IMR-90 (cell line): ENCODE results near the gene BCAS3.

Source experiments
- CTCF ChIP-seq: conservative IDR thresholded peaks from 2 replicates; pipeline ENCODE4 v1.5.1; 2012; ENCODE audit warnings: mild to moderate bottlenecking, low read depth, low read length, improper control_type of control experiment
- POLR2A ChIP-seq: IDR thresholded peaks from 2 replicates; pipeline ENCODE4 v1.6.1; 2012; ENCODE audit warnings: mild to moderate bottlenecking, low read depth, low read length
- SMC3 ChIP-seq: fragments of 150-350 bp; IDR thresholded peaks from 2 replicates; pipeline ENCODE4 v1.6.1; 2016; ENCODE audit warnings: low read depth, mild to moderate bottlenecking, antibody characterized with exemption, low read length, moderate library complexity

GRCh38 chr17:60901242-60901641 lies 223.6 kb downstream of the BCAS3 start:
- TF ChIP-seq POLR2A (no peak), SMC3 (no peak; the same call in 1 of the 2 replicates), CTCF (peak; percentile 25; the same call in 1 of the 2 replicates)
